22Rv1 (cell line): ENCODE data around the gene ADK.

Source experiments
- H3K27ac ChIP-seq: fragments of 450-650 bp; 2 replicates; pipeline ENCODE4 v1.5.1; 2017
- CTCF ChIP-seq: fragments of 450-650 bp; IDR thresholded peaks from 2 replicates; pipeline ENCODE4 v1.5.1; 2017; ENCODE audit warnings: mild to moderate bottlenecking
- ZFX ChIP-seq: fragments of 450-650 bp; IDR thresholded peaks from 2 replicates; pipeline ENCODE4 v1.6.1; 2017; ENCODE audit warnings: antibody characterized with exemption, borderline replicate concordance

ADK gene

DNA sequence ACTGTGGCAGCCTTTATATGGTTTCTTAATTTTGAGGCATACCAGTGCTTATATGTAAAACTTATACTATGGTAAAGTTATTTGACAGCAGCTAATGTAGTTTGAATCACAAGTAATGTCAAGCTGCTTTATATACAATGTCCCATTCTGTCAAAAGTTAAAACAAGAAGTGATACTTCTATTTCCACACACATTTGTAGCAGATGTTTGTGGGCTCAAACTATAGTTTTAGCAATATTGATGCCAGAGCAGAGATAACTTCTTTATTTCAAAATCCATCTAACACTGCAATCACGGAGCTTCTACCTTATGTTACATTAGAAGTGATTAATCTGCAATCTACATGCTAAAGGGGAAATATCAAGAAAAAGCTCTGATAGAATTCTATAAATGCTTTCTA lies 149.6 kb downstream of the ADK start:
- no peak overlapping the region for H3K27ac ChIP-seq
- TF ChIP-seq ZFX (no peak), CTCF (no peak)

GRCh38 chr10:74305730-74306129 lies 154.7 kb downstream of the ADK start:
- TF ChIP-seq ZFX (no peak), CTCF (no peak)
- no peak overlapping the region for H3K27ac ChIP-seq

DNA sequence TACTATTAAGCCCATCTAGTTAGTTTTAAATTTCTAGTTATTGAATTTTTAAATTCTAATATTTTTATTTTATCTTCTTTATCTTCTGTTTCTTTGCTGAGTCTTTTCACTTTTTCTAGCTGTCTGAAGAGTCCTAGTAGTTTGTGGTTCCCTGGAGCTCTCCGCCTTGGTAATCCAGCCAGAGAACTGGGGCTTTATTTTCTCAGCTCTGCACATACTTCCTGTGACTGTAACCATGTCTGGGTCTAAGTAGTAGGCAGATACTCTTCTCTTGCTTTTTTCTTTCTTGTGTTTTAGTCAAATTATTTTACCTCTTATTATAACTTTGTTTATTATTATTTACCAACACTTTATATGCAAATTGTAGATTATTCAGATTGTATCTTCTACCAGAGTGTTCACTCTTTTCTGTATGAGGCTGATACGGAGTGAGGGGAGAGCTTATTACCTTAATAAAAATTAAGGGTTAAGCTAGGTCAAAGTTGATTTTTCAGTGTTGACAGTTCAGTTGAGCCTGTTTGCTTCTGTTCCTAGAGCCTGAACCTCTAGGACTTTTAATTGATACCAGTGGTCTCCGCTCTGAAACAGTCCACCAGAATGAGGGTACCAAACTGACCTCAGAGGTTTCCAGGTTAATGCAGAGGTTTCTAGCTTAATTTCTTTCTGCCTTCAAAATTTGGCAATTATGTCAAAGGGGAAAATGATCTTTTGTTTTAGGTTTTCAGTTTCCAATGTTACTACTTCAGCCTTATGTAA lies 155.4 kb downstream of the ADK start:
- no peak for TF ChIP-seq ZFX
- TF ChIP-seq CTCF: no peak
- H3K27ac ChIP-seq: no peak overlapping the region

DNA sequence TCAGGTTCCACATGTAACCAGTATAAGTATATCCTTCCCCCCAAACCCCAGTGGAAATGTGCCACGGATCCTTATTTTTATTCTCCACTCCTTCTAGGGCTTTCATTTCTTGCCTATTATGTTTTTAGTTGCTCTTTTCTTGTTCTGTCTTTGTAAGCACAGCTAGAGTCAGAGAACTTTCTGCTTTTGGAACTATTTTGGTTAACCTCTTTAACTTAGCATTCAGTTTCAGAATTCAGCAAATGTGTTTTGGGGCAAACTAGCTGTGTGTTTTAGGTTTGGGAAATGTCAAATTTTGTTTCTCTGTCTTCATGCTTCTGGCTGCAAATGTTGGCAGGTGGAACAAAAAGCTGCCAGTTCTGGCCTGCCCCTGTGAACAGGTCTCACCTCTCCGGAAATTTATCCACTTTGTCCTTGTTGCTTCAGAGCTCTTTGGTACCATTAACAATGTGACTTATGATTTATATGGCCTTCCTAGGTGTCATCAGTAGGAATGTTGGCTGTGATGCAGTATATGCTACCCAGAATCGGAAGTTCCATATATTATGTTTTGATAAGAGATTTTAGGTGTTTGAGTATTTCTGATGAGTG lies 156.1 kb downstream of the ADK start:
- H3K27ac ChIP-seq: no peak overlapping the region
- TF ChIP-seq ZFX (no peak), CTCF (no peak)

DNA sequence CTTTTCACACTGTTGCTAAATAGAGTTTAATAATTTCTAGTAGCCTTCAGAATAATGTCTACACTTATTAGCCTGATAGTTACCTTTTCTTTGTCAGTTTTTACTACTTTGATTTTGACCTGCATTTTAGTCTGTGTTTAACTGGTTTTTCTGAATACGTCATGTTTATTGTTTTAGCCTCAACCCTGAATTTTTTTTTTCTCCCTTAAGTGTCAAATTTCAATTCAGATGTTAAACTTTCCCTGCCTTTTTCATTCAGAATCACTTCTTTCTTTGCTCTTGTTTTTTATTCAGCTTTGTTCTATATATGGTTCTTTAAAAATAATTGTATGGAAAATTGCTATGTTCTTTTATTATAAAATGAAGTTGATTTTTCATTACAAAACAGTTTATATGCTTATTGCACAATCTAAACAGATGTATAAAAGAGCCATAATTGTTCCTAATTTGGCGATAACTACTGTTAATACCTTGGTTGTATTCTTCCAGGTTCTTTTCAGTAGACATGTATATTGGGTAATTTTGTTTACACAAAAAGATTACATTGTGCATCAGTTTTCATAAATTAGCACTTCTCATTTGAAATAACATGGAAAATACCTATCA lies 159.7 kb downstream of the ADK start:
- TF ChIP-seq CTCF (no peak), ZFX (no peak)

GRCh38 chr10:74314166-74314565 lies 163.1 kb downstream of the ADK start:
- no peak overlapping the region for H3K27ac ChIP-seq
- no peak for TF ChIP-seq ZFX
- TF ChIP-seq CTCF: no peak

More for the DNA sequence above, 159.7 kb downstream of the ADK start:
- H3K27ac ChIP-seq: no peak overlapping the region

DNA sequence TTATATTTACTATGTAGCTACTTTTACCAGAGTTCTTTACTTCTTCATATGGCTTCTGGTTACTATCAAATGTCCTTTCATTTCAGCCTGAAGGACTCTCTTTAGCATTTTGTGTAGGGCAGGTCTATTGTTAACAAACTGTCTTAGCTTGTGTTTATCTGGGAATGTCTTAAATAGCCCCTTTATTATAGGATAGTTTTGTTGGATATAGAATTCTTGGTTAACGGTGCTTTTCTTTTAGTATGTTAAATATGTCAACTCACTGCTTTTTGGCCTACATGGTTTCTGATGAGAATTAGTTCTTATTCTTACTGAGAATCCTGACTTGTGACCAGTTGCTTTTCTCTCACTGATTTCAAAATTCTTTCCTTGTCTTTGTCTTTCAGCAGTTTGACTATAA lies 169.0 kb downstream of the ADK start:
- no peak overlapping the region for H3K27ac ChIP-seq
- TF ChIP-seq CTCF (no peak), ZFX (no peak)
